Panc1 (cell line): ENCODE measurements around the gene ITGA2B. TPM values are rescaled to one million over a fixed set of nuclear protein-coding genes. Genes with fewer than 3 reads are reported as not detected.

Experiments used
- ATAC-seq: fragments of 200-7000 bp; cut with Tn5 transposase; 2 replicates; pipeline ENCODE4 v1.9.1; 2020; ENCODE audit warnings: mild to moderate bottlenecking, moderate library complexity
- BruUV-seq: library from RNA; stranded (reverse); fragments of 400-500 nt; replicated peaks from 2 replicates; lab custom pipeline; 2021; lab: Mats Ljungman, UMichigan
- CTCF ChIA-PET: fragments of 300-600 bp; sonication (Branson Sonifier 250); formaldehyde crosslinking; loops from one replicate; lab custom pipeline; 2022; ENCODE audit warnings: antibody characterized with exemption; lab: Charles Lee
- POLR2A ChIA-PET: fragments of 300-600 bp; sonication (Branson Sonifier 250); formaldehyde crosslinking; loops from one replicate; lab custom pipeline; 2022; ENCODE audit warnings: antibody characterized with exemption; lab: Charles Lee
- DNase-seq: peaks from one replicate; pipeline ENCODE4 v3.0.0-alpha.2; 2010; ENCODE audit warnings: low read depth, low spot score
- H3K27ac ChIP-seq: 2 replicates; pipeline ENCODE4 v1.5.1; 2011; ENCODE audit warnings: mild to moderate bottlenecking, low read length, inconsistent platforms
- H3K27me3 ChIP-seq: fragments of 200-500 bp; sonication (Bioruptor generic); 2 replicates; pipeline ENCODE4 v1.6.0; 2014; ENCODE audit warnings: low read length, inconsistent platforms; ENCODE audit not compliant: control insufficient read depth, insufficient read depth
- H3K36me3 ChIP-seq: fragments of 200-500 bp; sonication (Bioruptor generic); 2 replicates; pipeline ENCODE4 v1.5.1; 2014; ENCODE audit warnings: inconsistent platforms, mild to moderate bottlenecking, low read length, moderate library complexity; ENCODE audit not compliant: control insufficient read depth, insufficient read depth
- H3K4me1 ChIP-seq: 2 replicates; pipeline ENCODE4 v1.5.1; 2011; ENCODE audit warnings: inconsistent platforms, mild to moderate bottlenecking, low read length, moderate library complexity; ENCODE audit not compliant: control insufficient read depth, insufficient read depth
- H3K4me3 ChIP-seq, 2 experiments: 2 replicates each; pipeline ENCODE4 v1.5.1; 2011 to 2012; ENCODE audit warnings: low read depth in 2 of 2, low read length in 2 of 2, mild to moderate bottlenecking in 2 of 2, inconsistent platforms in 1 of 2, moderate library complexity in 1 of 2
- H3K9me3 ChIP-seq: fragments of 200-500 bp; sonication (Bioruptor generic); 2 replicates; pipeline ENCODE4 v1.5.1; 2014; ENCODE audit warnings: low read depth, mild to moderate bottlenecking, inconsistent platforms, low read length, moderate library complexity; ENCODE audit not compliant: control insufficient read depth, insufficient read depth
- POLR2AphosphoS5 ChIP-seq: IDR thresholded peaks from 2 replicates; pipeline ENCODE4 v1.6.1; 2012; ENCODE audit warnings: mild to moderate bottlenecking, low read depth, low read length, moderate library complexity
- SIN3A ChIP-seq: IDR thresholded peaks from 2 replicates; pipeline ENCODE4 v1.6.1; 2012; ENCODE audit warnings: low read depth, mild to moderate bottlenecking, low read length, moderate library complexity, borderline replicate concordance; ENCODE audit not compliant: insufficient read depth
- TCF7L2 ChIP-seq: IDR thresholded peaks from 2 replicates; pipeline ENCODE4 v1.6.1; 2011; ENCODE audit warnings: mild to moderate bottlenecking, low read depth, low read length, inconsistent platforms
- in situ Hi-C: cut with HindIII; loops from 2 replicates; pipeline ENCODE4 v1.10.0; 2016; ENCODE audit warnings: low sequenced_read_pairs, low pct_unique_long_range_greater_than_20kb
- intact Hi-C: fragments of 100-400 bp; cut with micrococcal nuclease; formaldehyde crosslinking; loops from one replicate; pipeline ENCODE4 v1.10.0; 2022; ENCODE audit not compliant: unreplicated experiment
- total RNA-seq: library from RNA; stranded (reverse); gene quantifications from one replicate; pipeline ENCODE4 v1.2.1, GENCODE V29; 2021; ENCODE audit not compliant: unreplicated experiment
- TF ChIP-seq, protein P1 (sequence below): fragments of 450-650 bp; IDR thresholded peaks from 2 replicates; pipeline ENCODE4 v1.5.1; 2017; ENCODE audit warnings: mild to moderate bottlenecking
- TF ChIP-seq, protein P2 (sequence below), 2 experiments: IDR thresholded peaks; 2 replicates each; pipeline ENCODE4 v1.6.1; 2011 to 2012; ENCODE audit warnings: low read depth in 2 of 2, control low read depth in 1 of 2, low read length in 1 of 2, mild to moderate bottlenecking in 1 of 2, moderate library complexity in 1 of 2; ENCODE audit not compliant: insufficient read depth in 1 of 2

Gene ITGA2B
- total RNA-seq, 1 experiment from 2014 or later, result 2.4 TPM

DNA sequence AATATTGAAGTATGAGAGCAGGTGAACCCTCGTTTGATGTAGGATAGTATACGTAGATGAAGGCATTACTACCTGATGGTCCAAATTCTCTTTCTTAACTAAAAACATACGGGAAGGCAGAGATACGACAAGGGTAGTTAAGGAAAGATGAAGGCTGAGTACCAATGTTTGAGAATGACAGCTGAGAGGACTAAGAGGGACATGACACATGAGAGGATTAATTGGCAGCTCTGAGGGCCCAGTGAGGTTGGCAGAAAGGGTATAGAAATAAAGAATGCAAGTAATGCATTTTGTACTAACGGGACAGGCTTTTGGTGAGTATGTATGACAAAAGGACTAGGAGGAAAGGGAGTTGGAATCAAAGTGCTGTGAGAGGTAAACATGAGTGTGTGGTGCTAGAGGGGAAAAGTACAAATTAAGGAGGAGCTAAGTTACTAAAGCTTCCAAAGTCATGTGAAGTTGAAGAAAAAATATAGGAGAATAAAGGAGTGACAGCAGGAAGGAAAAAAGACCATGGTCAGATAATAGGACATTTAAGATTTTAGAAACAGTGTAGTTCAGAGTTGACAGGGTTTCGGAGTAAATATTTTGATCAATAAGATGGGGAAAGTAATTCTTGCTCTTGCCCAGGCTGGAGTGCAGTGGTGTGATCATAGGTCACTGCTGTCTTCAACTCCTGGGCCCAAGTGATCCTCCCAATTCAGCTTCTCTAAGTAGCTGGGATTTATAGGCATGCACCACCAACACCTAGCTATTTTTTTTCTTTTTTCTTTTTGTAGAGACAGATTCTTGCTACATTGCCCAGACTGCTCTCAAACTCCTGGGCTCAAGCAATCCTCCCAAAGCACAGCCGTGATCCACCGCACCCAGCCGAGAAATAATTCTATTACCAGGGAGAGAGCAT is 43.1 kb upstream of the ITGA2B start:
- Histone ChIP-seq H3K9me3 (no peaks in the 10 kb centered on the region), H3K36me3 (peaks cover 7% of the 10 kb centered on the region; the same call in 1 of the 2 replicates), H3K27ac (no peak overlapping the region), H3K4me1 (no peaks in the 10 kb centered on the region), H3K4me3 (no peak overlapping the region), H3K27me3 (no peaks in the 10 kb centered on the region)
- TF ChIP-seq TCF7L2 (no peak), SIN3A (no peak), POLR2AphosphoS5 (no peak)
- TF ChIP-seq, protein P1, sequence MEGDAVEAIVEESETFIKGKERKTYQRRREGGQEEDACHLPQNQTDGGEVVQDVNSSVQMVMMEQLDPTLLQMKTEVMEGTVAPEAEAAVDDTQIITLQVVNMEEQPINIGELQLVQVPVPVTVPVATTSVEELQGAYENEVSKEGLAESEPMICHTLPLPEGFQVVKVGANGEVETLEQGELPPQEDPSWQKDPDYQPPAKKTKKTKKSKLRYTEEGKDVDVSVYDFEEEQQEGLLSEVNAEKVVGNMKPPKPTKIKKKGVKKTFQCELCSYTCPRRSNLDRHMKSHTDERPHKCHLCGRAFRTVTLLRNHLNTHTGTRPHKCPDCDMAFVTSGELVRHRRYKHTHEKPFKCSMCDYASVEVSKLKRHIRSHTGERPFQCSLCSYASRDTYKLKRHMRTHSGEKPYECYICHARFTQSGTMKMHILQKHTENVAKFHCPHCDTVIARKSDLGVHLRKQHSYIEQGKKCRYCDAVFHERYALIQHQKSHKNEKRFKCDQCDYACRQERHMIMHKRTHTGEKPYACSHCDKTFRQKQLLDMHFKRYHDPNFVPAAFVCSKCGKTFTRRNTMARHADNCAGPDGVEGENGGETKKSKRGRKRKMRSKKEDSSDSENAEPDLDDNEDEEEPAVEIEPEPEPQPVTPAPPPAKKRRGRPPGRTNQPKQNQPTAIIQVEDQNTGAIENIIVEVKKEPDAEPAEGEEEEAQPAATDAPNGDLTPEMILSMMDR, result no peak
- TF ChIP-seq, protein P2, sequence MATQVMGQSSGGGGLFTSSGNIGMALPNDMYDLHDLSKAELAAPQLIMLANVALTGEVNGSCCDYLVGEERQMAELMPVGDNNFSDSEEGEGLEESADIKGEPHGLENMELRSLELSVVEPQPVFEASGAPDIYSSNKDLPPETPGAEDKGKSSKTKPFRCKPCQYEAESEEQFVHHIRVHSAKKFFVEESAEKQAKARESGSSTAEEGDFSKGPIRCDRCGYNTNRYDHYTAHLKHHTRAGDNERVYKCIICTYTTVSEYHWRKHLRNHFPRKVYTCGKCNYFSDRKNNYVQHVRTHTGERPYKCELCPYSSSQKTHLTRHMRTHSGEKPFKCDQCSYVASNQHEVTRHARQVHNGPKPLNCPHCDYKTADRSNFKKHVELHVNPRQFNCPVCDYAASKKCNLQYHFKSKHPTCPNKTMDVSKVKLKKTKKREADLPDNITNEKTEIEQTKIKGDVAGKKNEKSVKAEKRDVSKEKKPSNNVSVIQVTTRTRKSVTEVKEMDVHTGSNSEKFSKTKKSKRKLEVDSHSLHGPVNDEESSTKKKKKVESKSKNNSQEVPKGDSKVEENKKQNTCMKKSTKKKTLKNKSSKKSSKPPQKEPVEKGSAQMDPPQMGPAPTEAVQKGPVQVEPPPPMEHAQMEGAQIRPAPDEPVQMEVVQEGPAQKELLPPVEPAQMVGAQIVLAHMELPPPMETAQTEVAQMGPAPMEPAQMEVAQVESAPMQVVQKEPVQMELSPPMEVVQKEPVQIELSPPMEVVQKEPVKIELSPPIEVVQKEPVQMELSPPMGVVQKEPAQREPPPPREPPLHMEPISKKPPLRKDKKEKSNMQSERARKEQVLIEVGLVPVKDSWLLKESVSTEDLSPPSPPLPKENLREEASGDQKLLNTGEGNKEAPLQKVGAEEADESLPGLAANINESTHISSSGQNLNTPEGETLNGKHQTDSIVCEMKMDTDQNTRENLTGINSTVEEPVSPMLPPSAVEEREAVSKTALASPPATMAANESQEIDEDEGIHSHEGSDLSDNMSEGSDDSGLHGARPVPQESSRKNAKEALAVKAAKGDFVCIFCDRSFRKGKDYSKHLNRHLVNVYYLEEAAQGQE (IDR thresholded peaks at IDR 0.05; ENCODE audit: insufficient read depth in 1 of 2, low read depth in 2 of 2, low read length in 1 of 2), result no peak
- intact Hi-C loops (no loop called here), in situ Hi-C loops (no loop called here)
- BruUV-seq, result TSS peak; percentile 50
- ChIA-PET CTCF (no interaction called here), POLR2A (no interaction called here)
- DNase-seq (no peak), ATAC-seq (no peak)

DNA sequence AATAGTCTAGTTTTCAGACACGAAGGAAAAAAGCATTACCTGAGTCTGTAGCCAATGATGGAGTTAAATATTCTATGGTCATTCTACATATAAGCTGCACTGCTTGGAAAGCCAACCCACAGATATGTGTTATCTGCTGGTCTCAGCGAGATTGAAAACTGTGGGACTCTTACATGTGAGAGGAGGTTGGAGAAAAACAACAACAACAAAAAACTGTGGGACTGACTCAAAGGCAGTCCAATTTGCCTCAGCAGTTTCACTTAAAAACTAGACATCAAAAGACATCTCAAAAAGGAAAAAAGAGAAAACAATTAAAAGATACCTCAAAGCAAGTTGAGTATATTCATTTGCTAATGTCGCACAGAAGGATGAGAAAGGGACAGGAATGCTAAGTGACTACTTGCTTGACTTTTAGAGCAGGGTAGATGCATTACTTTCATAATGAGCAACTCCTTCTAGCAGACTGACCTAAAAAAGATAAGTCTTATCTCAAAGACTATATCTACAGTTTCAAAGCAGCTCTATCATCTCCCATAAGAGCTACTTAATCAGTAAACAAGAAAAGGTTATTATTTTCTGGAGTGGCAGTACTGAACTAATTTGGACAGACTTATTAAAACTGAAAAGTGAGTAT is 35.5 kb upstream of the ITGA2B start:
- Histone ChIP-seq H3K9me3 (no peaks in the 10 kb centered on the region), H3K27me3 (no peaks in the 10 kb centered on the region), H3K36me3 (peaks cover 9% of the 10 kb centered on the region), H3K4me3 (no peak overlapping the region), H3K4me1 (no peaks in the 10 kb centered on the region), H3K27ac (no peak overlapping the region)
- CTCF ChIA-PET, result no interaction called here
- no TSS peak for BruUV-seq
- intact Hi-C loops (no loop called here), in situ Hi-C loops (no loop called here)
- DNase-seq (no peak), ATAC-seq (no peak)
- TF ChIP-seq POLR2AphosphoS5 (no peak), SIN3A (no peak), TCF7L2 (no peak)
- TF ChIP-seq, protein P1, result no peak
- TF ChIP-seq, protein P2 (IDR thresholded peaks at IDR 0.05; ENCODE audit: insufficient read depth in 1 of 2, low read depth in 2 of 2, low read length in 1 of 2), result no peak
- POLR2A ChIA-PET, result no interaction called here
